Epithelial cell of proximal tubule (primary cell): Measurements from ENCODE around the gene TBCA. TPM values are rescaled to one million over a fixed set of nuclear protein-coding genes. Genes with fewer than 3 reads are reported as not detected.

Experiments used
- DNase-seq: peaks from one replicate; pipeline ENCODE4 v3.0.0-alpha.2; 2011; ENCODE audit warnings: low read depth
- H3K4me3 ChIP-seq: 2 replicates; pipeline ENCODE4 v1.5.1; 2011; ENCODE audit warnings: low read depth, mild to moderate bottlenecking, low read length
- CTCF ChIP-seq: conservative IDR thresholded peaks from 2 replicates; pipeline ENCODE4 v1.5.1; 2012; ENCODE audit warnings: low read depth, mild to moderate bottlenecking, low read length
- total RNA-seq: library from RNA; depleted of rRNA; stranded (reverse); fragments of >200 nt; gene quantifications from 2 replicates; pipeline ENCODE4 v1.2.3, GENCODE V29; 2015

The TBCA gene
- total RNA-seq, 1 donor from 2014 or later: 362 TPM

DNA sequence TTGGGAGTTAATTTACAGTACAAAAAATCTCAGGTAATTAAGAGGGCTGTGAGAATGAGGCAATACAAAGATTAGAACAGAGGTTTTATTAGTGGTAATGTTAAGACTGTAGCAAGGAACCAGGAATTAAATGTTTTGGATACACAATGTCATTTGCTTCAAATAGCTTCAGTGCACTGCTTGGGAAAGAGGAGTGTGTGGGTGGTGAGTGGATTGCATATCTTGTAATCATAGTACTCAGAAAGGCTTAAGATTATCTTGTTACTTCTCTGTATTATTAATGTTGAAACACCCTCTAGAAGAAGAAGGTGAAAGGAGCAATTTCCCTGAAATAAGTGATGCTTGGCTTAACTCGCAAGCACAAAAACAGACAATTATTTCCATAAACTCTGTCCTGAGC is 21.0 kb upstream of the TBCA start:
- no peak for TF ChIP-seq CTCF
- DNase-seq: no peak

GRCh38 chr5:77795846-77796245 is 19.7 kb upstream of the TBCA start:
- no peak for DNase-seq

More for the DNA sequence above, 21.0 kb upstream of the TBCA start:
- no peak overlapping the region for H3K4me3 ChIP-seq

GRCh38 chr5:77795268-77795667 is 19.1 kb upstream of the TBCA start:
- no peak overlapping the region for H3K4me3 ChIP-seq
- no peak for DNase-seq
- no peak for TF ChIP-seq CTCF

More at GRCh38 chr5:77795846-77796245, 19.7 kb upstream of the TBCA start:
- H3K4me3 ChIP-seq: no peak overlapping the region
- no peak for TF ChIP-seq CTCF

GRCh38 chr5:77791926-77792325 is 15.8 kb upstream of the TBCA start:
- no peak overlapping the region for H3K4me3 ChIP-seq
- no peak for TF ChIP-seq CTCF
- no peak for DNase-seq

GRCh38 chr5:77791356-77791755 is 15.2 kb upstream of the TBCA start:
- DNase-seq: no peak
- TF ChIP-seq CTCF: no peak
- no peak overlapping the region for H3K4me3 ChIP-seq

DNA sequence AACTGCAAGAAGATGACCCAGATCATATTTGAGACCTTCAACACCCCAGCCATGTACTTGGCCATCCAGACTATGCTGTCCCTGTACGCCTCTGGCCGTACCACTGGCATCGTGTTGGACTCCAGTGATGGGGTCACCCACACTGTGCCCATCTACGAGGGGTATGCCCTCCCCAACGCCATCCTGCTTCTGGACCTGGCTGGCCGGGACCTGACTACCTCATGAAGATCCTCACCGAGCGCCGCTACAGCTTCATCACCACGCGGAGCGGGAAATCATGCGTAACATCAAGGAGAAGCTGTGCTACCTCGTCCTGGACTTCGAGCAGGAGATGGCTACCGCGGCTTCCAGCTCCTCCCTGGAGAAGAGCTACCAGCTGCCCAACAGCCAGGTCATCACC is 9.1 kb upstream of the TBCA start:
- no peak overlapping the region for H3K4me3 ChIP-seq
- no peak for TF ChIP-seq CTCF
- DNase-seq: no peak

- no peak for TF ChIP-seq CTCF
- H3K4me3 ChIP-seq: no peak overlapping the region
- DNase-seq: no peak
Measured at GRCh38 chr5:77784735-77785134, 8.6 kb upstream of the TBCA start.
